H1 (cell line): ENCODE measurements around the gene TCEANC2. TPM values are rescaled to one million over a fixed set of nuclear protein-coding genes. Genes with fewer than 3 reads are reported as not detected.
A peak's percentile ranks its signal among the peaks of the same experiment; 100 is the strongest.

Experiments
- CTCF ChIA-PET: fragments of 300-600 bp; sonication (Branson Sonifier 250); formaldehyde crosslinking; loops from one replicate; lab custom pipeline; 2021; ENCODE audit not compliant: partially characterized antibody; lab: Charles Lee
- POLR2A ChIA-PET: fragments of 300-600 bp; sonication (Branson Sonifier 250); formaldehyde crosslinking; loops from one replicate; lab custom pipeline; 2021; ENCODE audit warnings: inconsistent platforms; ENCODE audit not compliant: partially characterized antibody; lab: Charles Lee
- DNase-seq, 2 experiments: peaks; one replicate each; pipeline versions ENCODE4 v3.0.0 to v3.0.0-alpha.2; 2010 to 2022; ENCODE audit warnings: low spot score in 2 of 2, low read depth in 1 of 2, mixed read lengths in 1 of 2
- FAIRE-seq: peaks from 2 replicates; lab custom pipeline; 2011; peaks lifted over from hg19 to GRCh38; lab: Jason Lieb, UNC
- H2AFZ ChIP-seq: 2 replicates; pipeline ENCODE4 v1.8.1; 2012; ENCODE audit warnings: low read length, inconsistent platforms
- H2AK5ac ChIP-seq: 2 replicates; pipeline ENCODE4 v1.6.1; 2013; ENCODE audit warnings: low read depth, low read length
- H2BK120ac ChIP-seq: replicated peaks from 2 replicates; pipeline ENCODE3; 2013; ENCODE audit warnings: low read depth, low read length, inconsistent platforms
- H2BK12ac ChIP-seq: 2 replicates; pipeline ENCODE4 v1.6.1; 2013; ENCODE audit warnings: low read depth, low read length
- H2BK15ac ChIP-seq: 2 replicates; pipeline ENCODE4 v1.6.1; 2013; ENCODE audit warnings: low read length
- H2BK20ac ChIP-seq: 2 replicates; pipeline ENCODE4 v1.6.1; 2013; ENCODE audit warnings: low read length
- H2BK5ac ChIP-seq: 2 replicates; pipeline ENCODE4 v1.6.1; 2013; ENCODE audit warnings: low read depth, low read length
- H3K14ac ChIP-seq: 2 replicates; pipeline ENCODE4 v1.6.1; 2013; ENCODE audit warnings: inconsistent platforms; ENCODE audit not compliant: insufficient read length
- H3K18ac ChIP-seq: 2 replicates; pipeline ENCODE4 v1.6.1; 2013; ENCODE audit warnings: low read length; ENCODE audit errors: extremely low read depth
- H3K23ac ChIP-seq: 2 replicates; pipeline ENCODE4 v1.6.1; 2013; ENCODE audit warnings: inconsistent platforms; ENCODE audit not compliant: insufficient read length
- H3K23me2 ChIP-seq: 2 replicates; pipeline ENCODE4 v1.6.1; 2013; ENCODE audit warnings: low read depth, low read length
- H3K27ac ChIP-seq: 2 replicates; pipeline ENCODE4 v1.6.1; 2011; ENCODE audit warnings: low read depth, low read length, inconsistent platforms
- H3K27me3 ChIP-seq, 4 experiments: replicated peaks in 1 of 4; 1 replicate in 1 of 4; 2 replicates in 3 of 4; pipeline versions ENCODE4 v1.6.1 to v1.8.1; 2011 to 2013; ENCODE audit warnings: low read length in 3 of 4, mild to moderate bottlenecking in 3 of 4, inconsistent platforms in 2 of 4, mixed read lengths in 2 of 4, moderate library complexity in 1 of 4; ENCODE audit not compliant: control insufficient read depth in 3 of 4, insufficient read depth in 3 of 4; ENCODE audit errors: extremely low read depth in 1 of 4
- H3K36me3 ChIP-seq, 4 experiments: 2 replicates each; pipeline versions ENCODE4 v1.6.1 to v1.8.1; 2011 to 2013; ENCODE audit warnings: mild to moderate bottlenecking in 4 of 4, low read length in 3 of 4, moderate library complexity in 2 of 4, control low read depth in 1 of 4, inconsistent platforms in 1 of 4; ENCODE audit not compliant: insufficient read depth in 4 of 4, control insufficient read depth in 2 of 4
- H3K4ac ChIP-seq: replicated peaks from 2 replicates; pipeline ENCODE3; 2013; ENCODE audit warnings: low read length, low read depth, mixed read lengths, inconsistent platforms; ENCODE audit not compliant: insufficient read length
- H3K4me1 ChIP-seq, 4 experiments: replicated peaks in 1 of 4; 1 replicate in 1 of 4; 2 replicates in 3 of 4; pipeline versions ENCODE4 v1.6.1 to v1.8.1; 2011 to 2013; ENCODE audit warnings: low read length in 3 of 4, inconsistent platforms in 2 of 4, mixed read lengths in 1 of 4; ENCODE audit not compliant: insufficient read depth in 4 of 4, control insufficient read depth in 3 of 4
- H3K4me2 ChIP-seq, 2 experiments: 2 replicates each; pipeline versions ENCODE4 v1.6.1 to v1.8.1; 2011 to 2013; ENCODE audit warnings: low read depth in 2 of 2, low read length in 2 of 2, control low read depth in 1 of 2, inconsistent platforms in 1 of 2, mild to moderate bottlenecking in 1 of 2; ENCODE audit not compliant: insufficient read depth in 1 of 2
- H3K4me3 ChIP-seq, 4 experiments: fragments of 200-600, 300-600 bp in 1 of 4; sonication (generic), shearing (Covaris generic), sonication (Bioruptor Twin) in 1 of 4; 2 replicates each; pipeline versions ENCODE4 v1.5.1 to v1.8.1; 2011 to 2016; ENCODE audit warnings: low read length in 4 of 4, low read depth in 3 of 4, control low read depth in 2 of 4, inconsistent platforms in 2 of 4, mild to moderate bottlenecking in 2 of 4, mixed read lengths in 1 of 4, moderate library complexity in 1 of 4; ENCODE audit not compliant: insufficient read depth in 2 of 4; ENCODE audit errors: extremely low read depth in 1 of 4
- H3K56ac ChIP-seq: replicated peaks from 2 replicates; pipeline ENCODE3; 2013; ENCODE audit warnings: low read depth, mild to moderate bottlenecking, mixed read lengths, low read length, inconsistent platforms; ENCODE audit not compliant: insufficient read length
- H3K79me1 ChIP-seq: 2 replicates; pipeline ENCODE4 v1.6.1; 2013; ENCODE audit warnings: low read depth, low read length, control low read depth
- H3K79me2 ChIP-seq, 2 experiments: 2 replicates each; pipeline versions ENCODE4 v1.6.1 to v1.8.1; 2012 to 2013; ENCODE audit warnings: low read length in 2 of 2, mild to moderate bottlenecking in 2 of 2, inconsistent platforms in 1 of 2; ENCODE audit not compliant: insufficient read depth in 2 of 2, control insufficient read depth in 1 of 2
- H3K9ac ChIP-seq, 4 experiments: replicated peaks in 1 of 4; 1 replicate in 1 of 4; 2 replicates in 3 of 4; pipeline versions ENCODE4 v1.6.1 to v1.8.1; 2011 to 2013; ENCODE audit warnings: low read depth in 3 of 4, low read length in 3 of 4, control low read depth in 2 of 4, mild to moderate bottlenecking in 2 of 4, moderate library complexity in 2 of 4, inconsistent platforms in 1 of 4; ENCODE audit errors: extremely low read depth in 1 of 4
- H3K9me3 ChIP-seq, 2 experiments: 2 replicates each; pipeline versions ENCODE4 v1.6.1 to v1.8.1; 2012 to 2013; ENCODE audit warnings: mild to moderate bottlenecking in 2 of 2, moderate library complexity in 2 of 2, control low read depth in 1 of 2, inconsistent platforms in 1 of 2, low read depth in 1 of 2, low read length in 1 of 2, mixed read lengths in 1 of 2; ENCODE audit not compliant: insufficient read depth in 2 of 2
- H4K20me1 ChIP-seq, 2 experiments: replicated peaks in 1 of 2; 2 replicates each; pipeline versions ENCODE3 to v1.8.1; 2011 to 2013; ENCODE audit warnings: inconsistent platforms in 2 of 2, low read length in 2 of 2, mild to moderate bottlenecking in 1 of 2; ENCODE audit not compliant: insufficient read depth in 2 of 2, control insufficient read depth in 1 of 2
- H4K5ac ChIP-seq: 2 replicates; pipeline ENCODE4 v1.6.1; 2013; ENCODE audit warnings: low read length, low read depth, mixed read lengths, inconsistent platforms; ENCODE audit not compliant: insufficient read length
- H4K8ac ChIP-seq: 2 replicates; pipeline ENCODE4 v1.8.0; 2013; ENCODE audit warnings: mild to moderate bottlenecking, moderate library complexity, low read length, inconsistent platforms; ENCODE audit not compliant: insufficient read depth; ENCODE audit errors: extremely low read depth
- H4K91ac ChIP-seq: replicated peaks from 2 replicates; pipeline ENCODE3; 2013; ENCODE audit warnings: low read length, mixed read lengths, inconsistent platforms; ENCODE audit not compliant: insufficient read length
- ATF2 ChIP-seq: IDR thresholded peaks from 2 replicates; pipeline ENCODE4 v1.6.1; 2012; ENCODE audit warnings: low read length, inconsistent platforms
- POLR2A ChIP-seq, 2 experiments: IDR thresholded peaks; 1 replicate in 1 of 2; 2 replicates in 1 of 2; pipeline ENCODE4 v1.6.1; 2011; ENCODE audit warnings: low read depth in 2 of 2, low read length in 2 of 2, mild to moderate bottlenecking in 2 of 2; ENCODE audit errors: control extremely low read depth in 1 of 2
- RBBP5 ChIP-seq: IDR thresholded peaks from 2 replicates; pipeline ENCODE4 v1.7.1; 2012; ENCODE audit warnings: low read depth, mild to moderate bottlenecking, inconsistent platforms, low read length, moderate library complexity, borderline replicate concordance
- WGBS, 2 experiments: shearing (Covaris generic) in 1 of 2; methylation state at CpG; one replicate each; pipeline versions ENCODE4 v1.1.6 to v1.1.7; 2013 to 2015; ENCODE audit warnings: low lambda C conversion rate in 2 of 2, mixed read lengths in 2 of 2, inconsistent platforms in 1 of 2, low coverage in 1 of 2, missing lambda C conversion rate in 1 of 2; ENCODE audit not compliant: insufficient replicate concordance in 2 of 2, insufficient coverage in 1 of 2, insufficient read length in 1 of 2; ENCODE audit errors: extremely low coverage in 1 of 2, missing lambda C conversion rate in 1 of 2; 5-methylcytosine and 5-hydroxymethylcytosine counted together
- polyA plus RNA-seq, 7 experiments: library from polyadenylated mRNA; depleted of rRNA in 3 of 7; stranded (reverse) in 5 of 7; unstranded in 2 of 7; fragments of >200 nt in 5 of 7; fragments of 200-250 nt in 2 of 7; gene quantifications; 1 replicate in 5 of 7; 2 replicates in 1 of 7; 4 replicates in 1 of 7; pipeline versions ENCODE4 v1.2.1 to v1.2.3, GENCODE V29; 2011 to 2013; ENCODE audit warnings: missing spikeins in 2 of 7, mixed read lengths in 2 of 7
- total RNA-seq: library from RNA; stranded (reverse); fragmentation: NEBNext Ultra II Directional; extraction: Animal tissue kit (Norgen Biotek cat#: 25700); gene quantifications from 2 replicates; pipeline ENCODE4 v1.2.1, GENCODE V29; 2021

The TCEANC2 gene
- total and polyA plus RNA-seq, 2 of the 8 experiments (the other 6 are each of a cell fraction or from before 2014, with no cell fraction given): 4.2 to 8.2 TPM

GRCh38 chr1:54054438-54054749 is 986 bp downstream of the TCEANC2 start:
- peaks cover 2% of the 10 kb centered on the region; the same call in 1 of the 2 replicates for H3K79me1 ChIP-seq
- H4K91ac ChIP-seq: no peak overlapping the region
- no peak overlapping the region for H2BK12ac ChIP-seq
- POLR2A ChIA-PET: interaction anchor here (0.7 kb wide), 1 partner anchor 146 kb away, joined by 3 read pairs; the partner anchor contains the start of genes CYB5RL and MRPL37
- no peak overlapping the region for H3K27ac ChIP-seq
- H2AFZ ChIP-seq: no peak overlapping the region
- H2BK20ac ChIP-seq: no peak overlapping the region
- H4K5ac ChIP-seq: no peak overlapping the region
- no peak for DNase-seq
- no peak overlapping the region for H3K18ac ChIP-seq
- no peaks in the 10 kb centered on the region for H3K27me3 ChIP-seq
- peak overlapping the region in 1 of 4 experiments; percentile 7; a peak in 1 of 7 replicates for H3K9ac ChIP-seq
- no peak overlapping the region for H4K8ac ChIP-seq
- peaks cover 0 to 5% (median 3%) of the 10 kb centered on the region in 4 experiments; a peak in 4 of 7 replicates for H3K4me1 ChIP-seq
- no peak for FAIRE-seq
- no peak overlapping the region for H2AK5ac ChIP-seq
- no peaks in the 10 kb centered on the region for H3K36me3 ChIP-seq
- H3K56ac ChIP-seq: peak overlapping the region; percentile 56
- no peak overlapping the region for H3K4ac ChIP-seq
- no peaks in the 10 kb centered on the region for H3K9me3 ChIP-seq
- no peak overlapping the region for H3K14ac ChIP-seq
- no peak overlapping the region for H2BK120ac ChIP-seq
- no peak overlapping the region for H3K23ac ChIP-seq
- H3K4me3 ChIP-seq: peak overlapping the region; percentile 72 to 96 (median 81); a peak in 5 of 8 replicates
- no peak overlapping the region for H2BK15ac ChIP-seq
- H3K79me2 ChIP-seq: peaks cover 7 to 30% of the 10 kb centered on the region in 2 experiments; a peak in 3 of 4 replicates
- H4K20me1 ChIP-seq: no peaks in the 10 kb centered on the region
- no peak overlapping the region for H2BK5ac ChIP-seq
- H3K4me2 ChIP-seq: peak overlapping the region; percentile 75 to 79
- WGBS, 2 experiments: 82% methylated on average over 5 of the region's 5 CpGs; no CpG with 5 or more reads in 1 of the 2 experiments
- CTCF ChIA-PET: interaction anchor here (1.3 to 1.4 kb wide), 3 partner anchors 17 to 30 kb away, joined by 3 to 5 read pairs (median 3); no protein-coding TSS in a partner anchor
- H3K23me2 ChIP-seq: no peaks in the 10 kb centered on the region
- TF ChIP-seq POLR2A (IDR thresholded peaks at IDR 0.05; ENCODE audit: control extremely low read depth in 1 of 2, low read depth in 2 of 2, low read length in 2 of 2) (no peak), ATF2 (no peak), RBBP5 (no peak)
